Smooth muscle cell (in vitro differentiated cells): Measurements from ENCODE around the gene COX4I1. TPM values are rescaled to one million over a fixed set of nuclear protein-coding genes. Genes with fewer than 3 reads are reported as not detected.

Experiments
- DNase-seq: peaks from one replicate; lab custom pipeline; 2025; ENCODE audit not compliant: unreplicated experiment; lab: John Stamatoyannopoulos, UW
- H2AFZ ChIP-seq: fragments of 200-600 bp; sonication (generic); 2 replicates; pipeline ENCODE4 v1.6.0; 2016; ENCODE audit warnings: antibody characterized with exemption, low read depth, mild to moderate bottlenecking
- H3F3A ChIP-seq: fragments of 200-600 bp; sonication (generic); 2 replicates; pipeline ENCODE4 v1.6.0; 2017; ENCODE audit warnings: antibody characterized with exemption, low read depth
- H3K27ac ChIP-seq: fragments of 200-600 bp; sonication (generic); 2 replicates; pipeline ENCODE4 v1.5.1; 2016; ENCODE audit warnings: low read depth, mild to moderate bottlenecking
- H3K27me3 ChIP-seq: fragments of 200-600 bp; sonication (generic); 2 replicates; pipeline ENCODE4 v1.6.1; 2016; ENCODE audit warnings: low read depth, mild to moderate bottlenecking
- H3K36me3 ChIP-seq: fragments of 200-600 bp; sonication (generic); 2 replicates; pipeline ENCODE4 v1.5.1; 2016; ENCODE audit warnings: low read depth
- H3K4me1 ChIP-seq: fragments of 200-600 bp; sonication (generic); 2 replicates; pipeline ENCODE4 v1.5.1; 2016; ENCODE audit warnings: low read depth
- H3K4me2 ChIP-seq: fragments of 200-600 bp; sonication (generic); 2 replicates; pipeline ENCODE4 v1.6.0; 2016; ENCODE audit warnings: mild to moderate bottlenecking
- H3K4me3 ChIP-seq: fragments of 200-600 bp; sonication (generic); 2 replicates; pipeline ENCODE4 v1.5.1; 2016; ENCODE audit warnings: mild to moderate bottlenecking
- H3K79me2 ChIP-seq: fragments of 200-600 bp; sonication (generic); 2 replicates; pipeline ENCODE4 v1.6.0; 2016; ENCODE audit warnings: low read depth, mild to moderate bottlenecking
- H3K9ac ChIP-seq: fragments of 200-600 bp; sonication (generic); 2 replicates; pipeline ENCODE4 v1.6.0; 2016; ENCODE audit warnings: low read depth
- H3K9me3 ChIP-seq: fragments of 200-600 bp; sonication (generic); replicated peaks from 2 replicates; pipeline ENCODE4 v1.5.1; 2016; ENCODE audit warnings: low read depth
- H4K20me1 ChIP-seq: fragments of 200-600 bp; sonication (generic); 2 replicates; pipeline ENCODE4 v1.6.0; 2016; ENCODE audit warnings: low read depth
- whole genome bisulfite sequencing: methylation state at CpG from one replicate; pipeline ENCODE4 v1.1.7; 2016; ENCODE audit warnings: low lambda C conversion rate; 5-methylcytosine and 5-hydroxymethylcytosine counted together
- polyA plus RNA-seq: library from polyadenylated mRNA; unstranded; fragments of >200 nt; fragmentation: Nextera tagmentation; extraction: Ambion mirVana; gene quantifications from 2 replicates; pipeline ENCODE4 v1.2.1, GENCODE V29; 2016
- total RNA-seq: library from RNA; depleted of rRNA; stranded (reverse); fragments of >200 nt; gene quantifications from 2 replicates; pipeline ENCODE4 v1.2.3, GENCODE V29; 2014
- TF ChIP-seq, protein P1 (sequence below): fragments of 200-600 bp; sonication (generic); IDR thresholded peaks from 2 replicates; pipeline ENCODE4 v1.5.1; 2017; ENCODE audit warnings: borderline replicate concordance, mild to moderate bottlenecking, antibody characterized with exemption; ENCODE audit not compliant: insufficient read depth, poor library complexity, severe bottlenecking

Gene COX4I1
- total and polyA plus RNA-seq, 2 experiments from 2014 or later: 342 to 612 TPM

DNA sequence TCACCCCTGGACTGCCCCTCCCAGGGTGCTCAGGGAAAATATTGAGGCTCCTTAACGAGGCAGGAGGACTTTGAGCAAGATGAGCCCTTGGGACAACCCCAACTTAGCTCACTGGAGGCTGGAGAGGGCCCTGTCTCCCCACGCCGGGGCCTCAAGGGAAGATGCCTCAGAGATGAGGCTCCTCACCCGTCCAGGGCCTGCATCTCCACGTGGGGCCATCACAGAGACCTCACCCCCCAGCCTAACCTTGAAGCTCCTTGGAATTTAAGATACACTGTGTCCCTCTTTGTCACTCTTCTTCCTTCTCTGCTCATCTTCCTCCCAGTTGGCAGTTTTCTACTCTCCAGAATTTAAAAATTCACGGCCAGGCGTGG lies 11.2 kb downstream of the COX4I1 start:
- H3K4me2 ChIP-seq: no peak overlapping the region
- peaks cover 7% of the 10 kb centered on the region for H3K36me3 ChIP-seq
- H3F3A ChIP-seq: no peaks in the 10 kb centered on the region
- H2AFZ ChIP-seq: no peak overlapping the region
- peaks cover 11% of the 10 kb centered on the region for H4K20me1 ChIP-seq
- no peak overlapping the region for H3K27ac ChIP-seq
- H3K9me3 ChIP-seq: no peaks in the 10 kb centered on the region
- 99% methylated on average over 7 of the region's 7 CpGs for WGBS
- DNase-seq: no peak
- H3K9ac ChIP-seq: no peak overlapping the region
- no peak overlapping the region for H3K4me3 ChIP-seq
- peaks cover 35% of the 10 kb centered on the region for H3K27me3 ChIP-seq
- no peaks in the 10 kb centered on the region for H3K4me1 ChIP-seq
- no peaks in the 10 kb centered on the region for H3K79me2 ChIP-seq
- TF ChIP-seq, protein P1, sequence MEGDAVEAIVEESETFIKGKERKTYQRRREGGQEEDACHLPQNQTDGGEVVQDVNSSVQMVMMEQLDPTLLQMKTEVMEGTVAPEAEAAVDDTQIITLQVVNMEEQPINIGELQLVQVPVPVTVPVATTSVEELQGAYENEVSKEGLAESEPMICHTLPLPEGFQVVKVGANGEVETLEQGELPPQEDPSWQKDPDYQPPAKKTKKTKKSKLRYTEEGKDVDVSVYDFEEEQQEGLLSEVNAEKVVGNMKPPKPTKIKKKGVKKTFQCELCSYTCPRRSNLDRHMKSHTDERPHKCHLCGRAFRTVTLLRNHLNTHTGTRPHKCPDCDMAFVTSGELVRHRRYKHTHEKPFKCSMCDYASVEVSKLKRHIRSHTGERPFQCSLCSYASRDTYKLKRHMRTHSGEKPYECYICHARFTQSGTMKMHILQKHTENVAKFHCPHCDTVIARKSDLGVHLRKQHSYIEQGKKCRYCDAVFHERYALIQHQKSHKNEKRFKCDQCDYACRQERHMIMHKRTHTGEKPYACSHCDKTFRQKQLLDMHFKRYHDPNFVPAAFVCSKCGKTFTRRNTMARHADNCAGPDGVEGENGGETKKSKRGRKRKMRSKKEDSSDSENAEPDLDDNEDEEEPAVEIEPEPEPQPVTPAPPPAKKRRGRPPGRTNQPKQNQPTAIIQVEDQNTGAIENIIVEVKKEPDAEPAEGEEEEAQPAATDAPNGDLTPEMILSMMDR: no peak

DNA sequence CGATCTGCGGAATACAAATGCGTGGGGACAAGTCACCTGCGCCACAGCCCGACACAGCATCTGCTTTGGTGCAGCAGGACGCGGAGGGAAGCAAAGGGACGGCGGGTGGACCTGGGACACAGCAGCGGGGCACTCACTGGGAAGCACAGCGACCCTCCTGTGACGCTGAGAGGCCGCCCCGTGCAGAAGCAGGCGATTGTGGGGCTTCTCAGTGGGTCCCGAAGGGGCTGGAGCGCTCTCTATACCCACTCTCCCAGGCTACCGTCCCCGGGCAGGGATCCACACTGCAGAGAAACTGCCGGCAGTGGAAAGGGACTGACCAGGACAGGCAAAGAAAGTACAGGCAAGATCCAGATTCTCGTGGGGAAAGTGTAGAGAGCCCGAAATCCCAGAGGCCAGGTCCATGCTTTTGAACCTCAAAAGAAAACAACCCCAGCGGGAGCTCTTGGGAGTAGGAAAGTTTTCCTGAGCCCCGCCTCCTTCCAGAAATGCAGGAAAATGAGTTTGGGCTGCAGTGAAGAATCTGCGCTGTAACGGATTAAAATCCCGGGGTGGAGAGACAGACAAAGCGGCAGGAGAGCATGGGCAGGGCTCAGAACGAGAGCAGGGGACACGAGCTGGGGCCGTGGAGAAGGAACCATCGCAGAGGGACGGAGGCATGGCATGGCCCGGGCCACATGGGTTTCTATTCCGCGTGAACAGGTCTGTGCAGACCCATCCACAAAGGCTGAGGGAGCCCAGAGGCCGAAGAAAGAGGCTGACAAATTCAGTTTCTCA lies 12.7 kb downstream of the COX4I1 start:
- no peak for DNase-seq
- Histone ChIP-seq H3K4me3 (no peak overlapping the region), H3K9me3 (no peaks in the 10 kb centered on the region)

DNA sequence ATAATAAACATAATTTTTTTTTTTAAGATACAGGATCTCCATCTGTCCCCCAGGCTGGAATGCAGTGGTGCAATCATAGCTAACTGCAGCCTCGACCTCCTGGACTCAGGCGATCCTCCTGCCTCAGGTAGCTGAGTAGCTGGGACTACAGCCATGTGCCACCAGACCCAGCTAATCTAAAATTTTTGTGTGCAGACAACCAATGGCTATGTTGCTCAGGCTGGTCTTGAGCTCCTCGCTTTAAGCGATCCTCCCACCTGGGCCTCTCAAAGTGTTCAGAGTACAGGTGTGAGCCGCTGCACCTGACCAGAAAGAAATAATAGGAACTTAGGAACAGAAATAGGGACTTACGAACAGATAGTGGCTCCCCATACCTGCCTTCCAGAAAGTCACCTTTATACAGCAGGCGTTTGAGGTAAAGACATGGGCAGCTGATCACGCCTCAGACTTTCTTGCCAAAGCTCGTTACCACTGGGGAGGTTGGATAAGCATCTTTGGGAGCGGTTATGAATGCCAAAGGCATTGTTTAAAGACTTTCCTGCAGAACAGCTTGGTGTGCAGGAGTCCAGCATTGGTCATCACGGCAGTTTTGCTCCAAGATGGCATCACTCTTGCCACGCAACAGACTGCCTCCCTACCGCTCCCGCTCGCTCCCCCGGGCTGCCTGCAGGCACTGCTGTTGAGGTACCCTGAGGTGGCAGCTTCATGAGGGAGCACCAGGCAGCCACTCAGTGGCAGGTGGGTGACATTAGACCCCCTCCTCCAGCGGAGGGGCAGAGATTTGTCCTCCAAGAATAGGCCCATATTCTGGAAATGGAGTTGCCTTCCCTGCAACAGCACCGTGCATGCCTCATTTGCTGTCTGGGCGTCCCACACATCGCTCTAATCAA lies 13.6 kb downstream of the COX4I1 start:
- no peak overlapping the region for H2AFZ ChIP-seq
- DNase-seq: no peak
- H4K20me1 ChIP-seq: no peaks in the 10 kb centered on the region
- no peaks in the 10 kb centered on the region for H3F3A ChIP-seq
- TF ChIP-seq, protein P1: no peak
- no peaks in the 10 kb centered on the region for H3K4me1 ChIP-seq
- peaks cover 35% of the 10 kb centered on the region for H3K27me3 ChIP-seq
- H3K9me3 ChIP-seq: no peaks in the 10 kb centered on the region
- H3K4me2 ChIP-seq: no peak overlapping the region
- no peak overlapping the region for H3K27ac ChIP-seq
- WGBS: 92% methylated on average over 20 of the region's 20 CpGs
- no peak overlapping the region for H3K4me3 ChIP-seq
- no peaks in the 10 kb centered on the region for H3K79me2 ChIP-seq
- H3K36me3 ChIP-seq: no peaks in the 10 kb centered on the region
- no peak overlapping the region for H3K9ac ChIP-seq

More for the DNA sequence above, 12.7 kb downstream of the COX4I1 start:
- no peak overlapping the region for H3K9ac ChIP-seq
- H3K36me3 ChIP-seq: no peaks in the 10 kb centered on the region
- H3K27ac ChIP-seq: no peak overlapping the region
- no peaks in the 10 kb centered on the region for H3F3A ChIP-seq
- H3K4me2 ChIP-seq: no peak overlapping the region
- peaks cover 35% of the 10 kb centered on the region for H3K27me3 ChIP-seq
- TF ChIP-seq, protein P1: no peak
- 78% methylated on average over 36 of the region's 37 CpGs for WGBS
- H3K79me2 ChIP-seq: no peaks in the 10 kb centered on the region
- no peak overlapping the region for H2AFZ ChIP-seq
- H4K20me1 ChIP-seq: no peaks in the 10 kb centered on the region
- no peaks in the 10 kb centered on the region for H3K4me1 ChIP-seq
